ENCODE measurements around the gene P4HA1.

The P4HA1 gene

GRCh38 chr10:73093922-73094850 lies 2.5 kb downstream of the P4HA1 start:
- no peak for DNase-seq (ENCODE audit: low read depth, low spot score)
- H3K4me3 ChIP-seq (ENCODE audit: low read depth, low read length): peak overlapping the region; percentile 98
- ChIA-PET CTCF (interaction anchor here (0.7 to 4.5 kb wide), 8 partner anchors 10 to 66 kb away, joined by 3 to 27 read pairs (median 4); partner anchors contain the start of gene NUDT13), POLR2A (interaction anchor here (0.6 to 3.2 kb wide), 4 partner anchors 16 to 94 kb away, joined by 3 to 33 read pairs (median 12); partner anchors contain the start of genes ECD, FAM149B1 and NUDT13)
- TF ChIP-seq CTCF (IDR thresholded peaks at IDR 0.05; ENCODE audit: insufficient read depth, low read length, missing control alignments): no peak

DNA sequence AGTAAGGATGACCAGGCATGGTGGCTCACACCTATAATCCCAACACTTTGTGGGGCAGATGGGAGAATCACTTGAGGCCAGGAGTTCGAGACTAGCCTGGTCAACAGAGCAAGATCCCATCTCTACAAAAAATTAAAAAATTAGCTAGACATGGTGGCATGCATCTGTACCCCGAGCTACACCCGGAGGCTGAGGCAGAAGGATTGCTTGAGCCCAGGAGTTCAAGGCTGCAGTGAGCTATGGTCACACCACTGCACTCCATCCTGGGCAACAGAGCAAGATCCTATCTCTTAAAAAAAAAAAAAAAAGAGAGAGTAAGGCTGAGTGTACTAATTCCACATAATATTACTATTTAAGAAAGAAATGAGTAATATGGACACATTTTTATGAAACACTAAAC lies 3.8 kb downstream of the P4HA1 start:
- ChIA-PET CTCF (interaction anchor here (1.2 to 4.5 kb wide), 2 partner anchors 66 to 729 kb away, joined by 3 to 27 read pairs; no protein-coding TSS in a partner anchor), POLR2A (no interaction called here)
- no peak overlapping the region for H3K4me3 ChIP-seq (ENCODE audit: low read depth, low read length)
- TF ChIP-seq CTCF (IDR thresholded peaks at IDR 0.05; ENCODE audit: insufficient read depth, low read length, missing control alignments): no peak
- no peak for DNase-seq (ENCODE audit: low read depth, low spot score)

DNA sequence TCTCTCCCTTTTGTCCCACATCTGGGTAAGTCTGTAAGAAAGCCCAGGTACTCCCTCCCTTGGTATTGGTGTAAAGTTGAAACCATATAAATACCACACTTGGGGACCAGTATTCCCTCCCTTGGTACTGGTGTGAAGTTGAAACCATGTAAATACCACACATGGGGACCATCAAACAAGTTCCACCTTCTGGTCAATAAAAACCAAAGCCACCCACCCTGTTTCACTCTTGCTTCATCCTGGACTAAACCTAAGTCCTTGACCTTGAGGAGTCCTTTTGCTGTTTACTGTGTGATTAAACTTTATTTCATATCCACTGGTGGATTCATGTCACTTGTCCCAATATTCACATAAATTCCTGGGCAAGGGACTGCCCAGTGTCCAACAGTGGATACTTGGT lies 8.4 kb downstream of the P4HA1 start:
- no peak overlapping the region for H3K4me3 ChIP-seq (ENCODE audit: low read depth, low read length)
- ChIA-PET POLR2A (no interaction called here), CTCF (interaction anchor here (2.7 kb wide), 1 partner anchor 9 kb away, joined by 6 read pairs; no protein-coding TSS in a partner anchor)
- TF ChIP-seq CTCF (IDR thresholded peaks at IDR 0.05; ENCODE audit: insufficient read depth, low read length, missing control alignments): no peak
- no peak for DNase-seq (ENCODE audit: low read depth, low spot score)

- POLR2A ChIA-PET: no interaction called here
- CTCF ChIA-PET: interaction anchor here (1.2 to 2.7 kb wide), 2 partner anchors 9 to 11 kb away, joined by 3 to 6 read pairs; no protein-coding TSS in a partner anchor
These were observed 9.8 kb downstream of the P4HA1 start for GRCh38 chr10:73086816-73087215.

DNA sequence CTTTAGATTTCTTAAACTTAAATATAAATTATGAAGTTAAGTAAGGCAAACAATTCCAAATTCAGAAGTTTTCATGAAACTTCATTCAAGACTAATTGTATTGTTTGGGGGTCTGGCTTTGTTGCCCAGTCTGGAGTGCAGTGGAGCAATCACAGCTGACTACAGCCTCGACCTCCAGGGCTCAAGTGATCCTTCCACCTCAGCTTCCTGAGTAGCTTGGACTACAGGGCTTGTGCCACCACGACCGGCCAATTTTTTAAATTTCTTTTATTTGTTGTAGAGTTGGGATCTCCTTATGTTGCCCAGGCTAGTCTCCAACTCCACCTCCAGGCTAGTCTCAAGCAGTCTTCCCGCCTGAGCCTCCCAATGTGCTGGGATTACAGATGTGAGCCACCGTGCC lies 12.5 kb downstream of the P4HA1 start:
- ChIA-PET CTCF (interaction anchor here (0.9 to 1.5 kb wide), 3 partner anchors 9 to 13 kb away, joined by 3 to 6 read pairs (median 4); partner anchors contain the start of gene P4HA1), POLR2A (interaction anchor here (2.4 kb wide), 1 partner anchor 13 kb away, joined by 8 read pairs; the partner anchor contains the start of gene P4HA1)
- no peak for DNase-seq (ENCODE audit: low read depth, low spot score)
- no peak for TF ChIP-seq CTCF (IDR thresholded peaks at IDR 0.05; ENCODE audit: insufficient read depth, low read length, missing control alignments)
- H3K4me3 ChIP-seq (ENCODE audit: low read depth, low read length): no peak overlapping the region

More at GRCh38 chr10:73086816-73087215, 9.8 kb downstream of the P4HA1 start:
- H3K4me3 ChIP-seq (ENCODE audit: low read depth, low read length): no peak overlapping the region
- TF ChIP-seq CTCF (IDR thresholded peaks at IDR 0.05; ENCODE audit: insufficient read depth, low read length, missing control alignments): no peak
- DNase-seq (ENCODE audit: low read depth, low spot score): no peak

GRCh38 chr10:73083221-73083620 lies 13.4 kb downstream of the P4HA1 start:
- ChIA-PET POLR2A (interaction anchor here (1.0 to 2.4 kb wide), 2 partner anchors 13 to 14 kb away, joined by 5 to 8 read pairs; partner anchors contain the start of gene P4HA1), CTCF (interaction anchor here (0.9 to 2.0 kb wide), 3 partner anchors 9 to 14 kb away, joined by 3 to 6 read pairs (median 4); partner anchors contain the start of gene P4HA1)
- no peak for DNase-seq (ENCODE audit: low read depth, low spot score)

More at GRCh38 chr10:73083221-73083620, 13.4 kb downstream of the P4HA1 start:
- TF ChIP-seq CTCF (IDR thresholded peaks at IDR 0.05; ENCODE audit: insufficient read depth, low read length, missing control alignments): no peak
- H3K4me3 ChIP-seq (ENCODE audit: low read depth, low read length): no peak overlapping the region
